NT2/D1 (cell line): ENCODE results near the gene ZFHX3.

ENCODE experiments used
- SUZ12 ChIP-seq: IDR thresholded peaks from 2 replicates; pipeline ENCODE4 v1.6.1; 2011; ENCODE audit not compliant: insufficient read length, insufficient read depth; ENCODE audit errors: extremely low read depth
- ZNF274 ChIP-seq: IDR thresholded peaks from 2 replicates; pipeline ENCODE4 v1.6.1; 2011; ENCODE audit warnings: mild to moderate bottlenecking, low read depth, low read length

GRCh38 chr16:72783716-72784318, 264.1 kb downstream of the ZFHX3 start:
- no peak for TF ChIP-seq ZNF274
- TF ChIP-seq SUZ12: no peak
